ENCODE results near the gene DNAJC5.

DNA sequence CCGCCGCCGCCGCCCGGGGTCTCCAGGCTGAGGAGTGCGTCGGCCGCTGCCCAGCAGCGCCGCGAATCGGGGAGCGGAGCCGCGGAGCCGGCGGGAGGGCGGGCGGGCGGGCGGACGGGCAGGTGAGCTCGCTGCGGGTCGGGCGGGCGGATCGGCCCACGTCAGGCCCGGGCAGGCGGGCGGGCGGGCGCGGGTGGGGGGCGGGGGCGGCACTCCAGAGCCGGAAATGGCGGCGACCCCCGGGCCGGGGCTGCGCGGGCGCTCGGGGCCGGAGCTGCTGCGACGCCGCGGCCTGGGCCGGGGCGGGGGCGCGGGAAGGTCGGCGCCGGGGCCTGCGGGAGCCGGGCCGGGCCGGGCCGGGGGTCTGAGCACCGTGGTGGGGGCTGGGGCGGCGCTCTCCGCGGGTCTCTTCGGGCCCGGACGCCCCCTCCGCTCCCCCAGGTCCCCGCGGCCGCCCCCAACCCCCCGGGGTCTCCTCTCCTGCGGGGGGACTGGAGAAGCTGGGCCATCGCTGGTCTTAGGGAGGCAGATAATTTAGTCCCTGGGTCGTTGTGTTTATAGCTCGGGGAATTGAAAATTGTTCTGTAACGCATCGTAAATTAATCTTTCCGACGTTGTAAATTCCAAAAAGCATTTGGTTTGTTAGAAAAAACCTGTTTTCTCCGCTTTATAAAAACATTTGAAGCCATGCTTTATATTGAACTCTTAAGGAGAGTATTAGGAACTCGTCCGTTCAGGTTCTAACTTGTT is 451 bp downstream of the DNAJC5 start:
- TF ChIP-seq, protein P1, sequence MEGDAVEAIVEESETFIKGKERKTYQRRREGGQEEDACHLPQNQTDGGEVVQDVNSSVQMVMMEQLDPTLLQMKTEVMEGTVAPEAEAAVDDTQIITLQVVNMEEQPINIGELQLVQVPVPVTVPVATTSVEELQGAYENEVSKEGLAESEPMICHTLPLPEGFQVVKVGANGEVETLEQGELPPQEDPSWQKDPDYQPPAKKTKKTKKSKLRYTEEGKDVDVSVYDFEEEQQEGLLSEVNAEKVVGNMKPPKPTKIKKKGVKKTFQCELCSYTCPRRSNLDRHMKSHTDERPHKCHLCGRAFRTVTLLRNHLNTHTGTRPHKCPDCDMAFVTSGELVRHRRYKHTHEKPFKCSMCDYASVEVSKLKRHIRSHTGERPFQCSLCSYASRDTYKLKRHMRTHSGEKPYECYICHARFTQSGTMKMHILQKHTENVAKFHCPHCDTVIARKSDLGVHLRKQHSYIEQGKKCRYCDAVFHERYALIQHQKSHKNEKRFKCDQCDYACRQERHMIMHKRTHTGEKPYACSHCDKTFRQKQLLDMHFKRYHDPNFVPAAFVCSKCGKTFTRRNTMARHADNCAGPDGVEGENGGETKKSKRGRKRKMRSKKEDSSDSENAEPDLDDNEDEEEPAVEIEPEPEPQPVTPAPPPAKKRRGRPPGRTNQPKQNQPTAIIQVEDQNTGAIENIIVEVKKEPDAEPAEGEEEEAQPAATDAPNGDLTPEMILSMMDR (IDR thresholded peaks at IDR 0.05), result no peak
- TF ChIP-seq POLR2A (IDR thresholded peaks at IDR 0.05), result no peak
- TF ChIP-seq POLR2AphosphoS5 (IDR thresholded peaks at IDR 0.05), result no peak

Measured in upper lobe of left lung (tissue), 4 donors.